K562 (cell line): ENCODE measurements around the gene CD248. TPM values are rescaled to one million over a fixed set of nuclear protein-coding genes. Genes with fewer than 3 reads are reported as not detected.

Source experiments
- ATF1 ChIP-seq, 2 experiments: fragments of 450-650 bp in 1 of 2; IDR thresholded peaks; 2 replicates each; pipeline ENCODE4 v1.6.1; 2016; ENCODE audit warnings: missing compliant biosample characterization in 1 of 2, missing genetic modification characterization in 1 of 2
- BACH1 ChIP-seq: fragments of 200-800 bp; sonication (Bioruptor generic); IDR thresholded peaks from 2 replicates; pipeline ENCODE4 v1.6.1; 2016; ENCODE audit warnings: missing genetic modification characterization, missing compliant biosample characterization
- C11orf30 ChIP-seq: fragments of 450-650 bp; IDR thresholded peaks from 2 replicates; pipeline ENCODE4 v1.6.1; 2016; ENCODE audit warnings: low read depth, mild to moderate bottlenecking
- CREM ChIP-seq: IDR thresholded peaks from 2 replicates; pipeline ENCODE4 v1.6.1; 2014; ENCODE audit warnings: antibody characterized with exemption, low read depth
- EGR1 ChIP-seq: fragments of 450-650 bp; conservative IDR thresholded peaks from 2 replicates; pipeline ENCODE4 v1.6.1; 2017; ENCODE audit warnings: mild to moderate bottlenecking
- ELK3 ChIP-seq: fragments of 450-650 bp; formaldehyde crosslinking; IDR thresholded peaks from 2 replicates; pipeline ENCODE4 v1.4.0; 2020; ENCODE audit warnings: mild to moderate bottlenecking
- FOXM1 ChIP-seq, 2 experiments: fragments of 450-650 bp in 1 of 2; sonication (generic) in 1 of 2; formaldehyde crosslinking in 1 of 2; IDR thresholded peaks; 2 replicates each; pipeline versions ENCODE4 v1.6.1 to v1.9.0; 2017 to 2022; ENCODE audit warnings: low read depth in 2 of 2, mild to moderate bottlenecking in 2 of 2, missing genetic modification reagents in 1 of 2, moderate library complexity in 1 of 2
- GATAD2A ChIP-seq: fragments of 450-650 bp; IDR thresholded peaks from 2 replicates; pipeline ENCODE4 v1.6.1; 2017
- GTF2E2 ChIP-seq: fragments of 200-800 bp; sonication (Bioruptor generic); IDR thresholded peaks from 2 replicates; pipeline ENCODE4 v1.6.1; 2016; ENCODE audit warnings: missing genetic modification characterization, missing compliant biosample characterization
- HDAC2 ChIP-seq: fragments of 450-650 bp; IDR thresholded peaks from 2 replicates; pipeline ENCODE4 v1.6.1; 2016; ENCODE audit warnings: mild to moderate bottlenecking
- IRF1 ChIP-seq: sonication (generic); formaldehyde crosslinking; IDR thresholded peaks from 2 replicates; pipeline ENCODE4 v1.8.0; 2022; ENCODE audit warnings: missing genetic modification reagents, mild to moderate bottlenecking, borderline replicate concordance
- MAFF ChIP-seq: IDR thresholded peaks from 2 replicates; pipeline ENCODE4 v1.6.1; 2012; ENCODE audit warnings: low read length, improper control_type of control experiment
- MECOM ChIP-seq: fragments of 250-450 bp; sonication (Bioruptor Pico); IDR thresholded peaks from 2 replicates; pipeline ENCODE4 v1.8.0; 2022; ENCODE audit warnings: inconsistent platforms
- MEF2A ChIP-seq: IDR thresholded peaks from 2 replicates; pipeline ENCODE4 v1.6.1; 2011; ENCODE audit warnings: low read depth, mild to moderate bottlenecking, low read length, moderate library complexity; ENCODE audit not compliant: control insufficient read depth
- PCBP1 ChIP-seq: fragments of 200-400 bp; formaldehyde crosslinking; IDR thresholded peaks from 2 replicates; pipeline ENCODE4 v1.6.1; 2018; ENCODE audit warnings: mild to moderate bottlenecking, low read depth, low read length; ENCODE audit not compliant: poor library complexity, severe bottlenecking
- PHTF2 ChIP-seq: fragments of 250-450 bp; sonication (Bioruptor Pico); IDR thresholded peaks from 2 replicates; pipeline ENCODE4 v1.5.0; 2021; ENCODE audit warnings: mild to moderate bottlenecking
- POLR2A ChIP-seq: fragments of 450-650 bp; conservative IDR thresholded peaks from 2 replicates; pipeline ENCODE4 v1.6.1; 2016
- PURB ChIP-seq: sonication (generic); formaldehyde crosslinking; IDR thresholded peaks from 2 replicates; pipeline ENCODE4 v1.9.0; 2021; ENCODE audit warnings: low read depth, mild to moderate bottlenecking, missing genetic modification reagents
- PYGO2 ChIP-seq: fragments of 450-650 bp; IDR thresholded peaks from 2 replicates; pipeline ENCODE4 v1.6.1; 2016; ENCODE audit warnings: mild to moderate bottlenecking, missing genetic modification characterization, moderate library complexity, missing compliant biosample characterization
- RBM17 ChIP-seq: fragments of 200-400 bp; formaldehyde crosslinking; IDR thresholded peaks from 2 replicates; pipeline ENCODE4 v1.6.1; 2017; ENCODE audit warnings: low read depth, mild to moderate bottlenecking, low read length, borderline replicate concordance
- SLC30A9 ChIP-seq: fragments of 250-450 bp; sonication (Bioruptor Pico); IDR thresholded peaks from 2 replicates; pipeline ENCODE4 v1.8.0; 2022; ENCODE audit warnings: mild to moderate bottlenecking, moderate library complexity
- SNIP1 ChIP-seq: fragments of 450-650 bp; IDR thresholded peaks from 2 replicates; pipeline ENCODE4 v1.7.1; 2017; ENCODE audit warnings: low read depth, mild to moderate bottlenecking
- U2AF2 ChIP-seq: fragments of 200-400 bp; formaldehyde crosslinking; optimal IDR thresholded peaks from 2 replicates; pipeline ENCODE3; 2017; ENCODE audit warnings: low read depth, mild to moderate bottlenecking, low read length
- ZNF175 ChIP-seq: fragments of 200-800 bp; sonication (Bioruptor generic); IDR thresholded peaks from 2 replicates; pipeline ENCODE4 v1.6.1; 2016; ENCODE audit warnings: low read depth, mild to moderate bottlenecking, missing genetic modification characterization, missing compliant biosample characterization
- polyA plus RNA-seq, 8 experiments: library from polyadenylated mRNA; depleted of rRNA in 4 of 8; stranded (reverse) in 5 of 8; unstranded in 3 of 8; fragments of >200 nt; fragmentation: Nextera tagmentation in 2 of 8; fragmentation: Illumina TruSeq in 1 of 8; extraction: Ambion mirVana in 2 of 8; extraction: Trizol in 1 of 8; gene quantifications; 2 replicates each; pipeline versions ENCODE4 v1.2.1 to v1.2.3, GENCODE V29; 2011 to 2014; ENCODE audit warnings: inconsistent platforms in 1 of 8, missing spikeins in 1 of 8
- total RNA-seq, 7 experiments: library from RNA; depleted of rRNA in 6 of 7; stranded (reverse); fragments of >200 nt in 6 of 7; fragmentation: Illumina TruSeq in 2 of 7; extraction: Trizol in 2 of 7; gene quantifications; 2 replicates each; pipeline versions ENCODE4 v1.2.1 to v1.2.3, GENCODE V29; 2011 to 2021; ENCODE audit warnings: low replicate concordance in 1 of 7
- TF ChIP-seq, protein P1 (sequence below): fragments of 250-450 bp; sonication (Bioruptor Pico); IDR thresholded peaks from 2 replicates; pipeline ENCODE4 v1.9.0; 2021; ENCODE audit warnings: mild to moderate bottlenecking, inconsistent platforms

Gene CD248
- total and polyA plus RNA-seq, 9 of the 15 experiments (the other 6 are each of a cell fraction or from before 2014, with no cell fraction given) = 0.09 TPM; not detected in 8

- TF ChIP-seq, protein P1, sequence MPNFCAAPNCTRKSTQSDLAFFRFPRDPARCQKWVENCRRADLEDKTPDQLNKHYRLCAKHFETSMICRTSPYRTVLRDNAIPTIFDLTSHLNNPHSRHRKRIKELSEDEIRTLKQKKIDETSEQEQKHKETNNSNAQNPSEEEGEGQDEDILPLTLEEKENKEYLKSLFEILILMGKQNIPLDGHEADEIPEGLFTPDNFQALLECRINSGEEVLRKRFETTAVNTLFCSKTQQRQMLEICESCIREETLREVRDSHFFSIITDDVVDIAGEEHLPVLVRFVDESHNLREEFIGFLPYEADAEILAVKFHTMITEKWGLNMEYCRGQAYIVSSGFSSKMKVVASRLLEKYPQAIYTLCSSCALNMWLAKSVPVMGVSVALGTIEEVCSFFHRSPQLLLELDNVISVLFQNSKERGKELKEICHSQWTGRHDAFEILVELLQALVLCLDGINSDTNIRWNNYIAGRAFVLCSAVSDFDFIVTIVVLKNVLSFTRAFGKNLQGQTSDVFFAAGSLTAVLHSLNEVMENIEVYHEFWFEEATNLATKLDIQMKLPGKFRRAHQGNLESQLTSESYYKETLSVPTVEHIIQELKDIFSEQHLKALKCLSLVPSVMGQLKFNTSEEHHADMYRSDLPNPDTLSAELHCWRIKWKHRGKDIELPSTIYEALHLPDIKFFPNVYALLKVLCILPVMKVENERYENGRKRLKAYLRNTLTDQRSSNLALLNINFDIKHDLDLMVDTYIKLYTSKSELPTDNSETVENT (CRISPR knock-in tag) = peak; percentile 47; the same call in 1 of the 2 replicates
- TF ChIP-seq RBM17 (no peak), POLR2A (peak; percentile 82), C11orf30 (no peak), ATF1 (CRISPR knock-in tag; IDR thresholded peaks at IDR 0.05) (no peak), ATF1 (tag; IDR thresholded peaks at IDR 0.05) (peak; percentile 87), PCBP1 (no peak), SNIP1 (no peak), FOXM1 (IDR thresholded peaks at IDR 0.05; ENCODE audit: low read depth) (no peak), FOXM1 (CRISPR knock-in tag; IDR thresholded peaks at IDR 0.05; ENCODE audit: low read depth) (no peak), PYGO2 (tag) (no peak), CREM (peak; percentile 76), MAFF (no peak), GTF2E2 (tag) (peak; percentile 46; the same call in 1 of the 2 replicates), PHTF2 (CRISPR knock-in tag) (no peak), SLC30A9 (CRISPR knock-in tag) (no peak), GATAD2A (no peak), ELK3 (CRISPR knock-in tag) (no peak), EGR1 (peak; percentile 87), U2AF2 (no peak), HDAC2 (no peak), ZNF175 (CRISPR knock-in tag) (no peak), MEF2A (no peak), MECOM (CRISPR knock-in tag) (no peak), PURB (CRISPR knock-in tag) (no peak), BACH1 (no peak), IRF1 (CRISPR knock-in tag) (no peak)
Observed at GRCh38 chr11:66268244-66268951, 48.4 kb downstream of the CD248 start, which contains the start of gene RAB1B (continued).
